ENCODE results near the gene HIRA.

Gene HIRA

GRCh38 chr22:19353363-19354131 is 78.0 kb downstream of the HIRA start:
- DNase-seq (ENCODE audit: low read depth in 2 of 2), result no peak
- H3K4me3 ChIP-seq (replicated peaks in 1 of 2; ENCODE audit: low read depth in 2 of 2, low read length in 2 of 2), result no peak overlapping the region
- TF ChIP-seq CTCF (IDR thresholded peaks at IDR 0.05; ENCODE audit: low read depth, low read length), result no peak

GRCh38 chr22:19352766-19353165 is 78.8 kb downstream of the HIRA start:
- no peak for TF ChIP-seq CTCF (IDR thresholded peaks at IDR 0.05; ENCODE audit: low read depth, low read length)
- no peak for DNase-seq (ENCODE audit: low read depth in 2 of 2)
- H3K4me3 ChIP-seq (replicated peaks in 1 of 2; ENCODE audit: low read depth in 2 of 2, low read length in 2 of 2), result no peak overlapping the region

GRCh38 chr22:19352217-19352616 is 79.3 kb downstream of the HIRA start:
- TF ChIP-seq CTCF (IDR thresholded peaks at IDR 0.05; ENCODE audit: low read depth, low read length), result no peak
- no peak for DNase-seq (ENCODE audit: low read depth in 2 of 2)
- no peak overlapping the region for H3K4me3 ChIP-seq (replicated peaks in 1 of 2; ENCODE audit: low read depth in 2 of 2, low read length in 2 of 2)

GRCh38 chr22:19351604-19352003 is 79.9 kb downstream of the HIRA start:
- no peak for TF ChIP-seq CTCF (IDR thresholded peaks at IDR 0.05; ENCODE audit: low read depth, low read length)
- H3K4me3 ChIP-seq (replicated peaks in 1 of 2; ENCODE audit: low read depth in 2 of 2, low read length in 2 of 2), result no peak overlapping the region
- DNase-seq (ENCODE audit: low read depth in 2 of 2), result no peak

GRCh38 chr22:19350947-19351346 is 80.6 kb downstream of the HIRA start:
- no peak overlapping the region for H3K4me3 ChIP-seq (replicated peaks in 1 of 2; ENCODE audit: low read depth in 2 of 2, low read length in 2 of 2)
- no peak for DNase-seq (ENCODE audit: low read depth in 2 of 2)
- TF ChIP-seq CTCF (IDR thresholded peaks at IDR 0.05; ENCODE audit: low read depth, low read length), result no peak

GRCh38 chr22:19350476-19350859 is 81.1 kb downstream of the HIRA start:
- no peak overlapping the region for H3K4me3 ChIP-seq (replicated peaks in 1 of 2; ENCODE audit: low read depth in 2 of 2, low read length in 2 of 2)
- DNase-seq (ENCODE audit: low read depth in 2 of 2), result no peak
- no peak for TF ChIP-seq CTCF (IDR thresholded peaks at IDR 0.05; ENCODE audit: low read depth, low read length)
